HG03571 (cell line): ENCODE results near the gene NBPF11.
"Not testable (repeated sequence)": the region's sequence is repeated elsewhere in the genome, so short reads cannot be mapped to it uniquely, and the experiment has no call there.

Source experiments
- ATAC-seq: cut with Tn5 transposase; IDR thresholded peaks from one replicate; pipeline ENCODE4 v1.9.1; 2021; ENCODE audit not compliant: unreplicated experiment

Gene NBPF11

DNA sequence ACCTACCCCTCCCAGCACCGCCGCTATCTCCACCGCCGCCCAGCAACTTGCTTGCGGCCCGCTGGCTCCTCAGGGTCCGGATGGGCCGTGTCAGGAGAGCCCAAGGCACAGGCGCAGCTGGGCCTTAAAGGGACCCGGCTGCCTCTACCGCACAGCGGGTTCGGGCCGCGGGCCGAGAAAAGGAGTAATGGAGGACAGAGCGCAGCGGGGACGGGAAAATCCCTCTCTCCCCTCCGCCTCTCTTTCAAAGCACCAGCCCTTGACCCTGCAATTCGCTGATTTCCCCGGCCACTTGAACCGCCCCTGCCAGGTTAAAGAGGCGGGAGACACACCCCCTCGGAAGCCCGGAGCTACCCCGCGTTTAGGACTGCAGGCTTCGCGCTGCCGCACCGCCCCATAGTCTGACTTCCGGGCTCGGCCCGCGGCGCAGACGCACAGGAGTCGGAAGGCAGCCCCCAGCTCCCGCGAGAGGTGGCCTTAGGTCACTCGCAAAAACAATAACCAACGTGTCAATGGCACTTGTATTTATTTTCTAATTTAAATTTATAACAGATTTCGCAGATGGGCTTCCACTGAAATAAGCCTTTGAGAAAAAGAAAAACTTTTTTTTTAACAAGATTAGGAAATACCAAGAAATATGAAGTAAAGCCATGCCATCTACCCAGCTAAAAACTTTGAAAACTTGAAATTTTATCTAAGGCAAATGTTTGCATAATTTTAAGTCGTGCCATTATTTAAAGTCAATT is at the start of gene NBPF11:
Gene NBPF11, minus strand, starts transcription at position 371 of the 746 bp plus-strand sequence. CDS start 25,278 bp downstream, outside the sequence.
- peak; percentile 75 for ATAC-seq

DNA sequence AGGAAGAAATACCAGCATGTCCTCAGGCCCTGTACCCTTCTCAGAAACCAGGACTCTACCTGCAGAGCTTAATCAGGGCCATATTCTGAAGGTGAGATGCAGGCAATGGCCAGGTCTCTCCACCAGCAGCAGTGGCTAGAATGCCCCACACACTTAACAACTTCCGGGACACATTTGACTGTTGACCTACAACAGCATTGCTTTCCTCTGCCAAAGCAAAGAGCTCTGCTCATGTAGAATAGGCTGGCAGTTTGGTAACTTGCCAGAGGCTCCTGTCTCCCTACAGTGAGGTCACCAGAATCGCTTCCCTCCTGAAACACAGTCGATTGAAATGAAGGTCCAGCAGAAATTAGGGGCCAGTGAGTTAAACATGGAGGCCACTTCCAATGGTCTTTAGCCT is 45.3 kb upstream of the NBPF11 start:
- not testable (repeated sequence) for ATAC-seq

DNA sequence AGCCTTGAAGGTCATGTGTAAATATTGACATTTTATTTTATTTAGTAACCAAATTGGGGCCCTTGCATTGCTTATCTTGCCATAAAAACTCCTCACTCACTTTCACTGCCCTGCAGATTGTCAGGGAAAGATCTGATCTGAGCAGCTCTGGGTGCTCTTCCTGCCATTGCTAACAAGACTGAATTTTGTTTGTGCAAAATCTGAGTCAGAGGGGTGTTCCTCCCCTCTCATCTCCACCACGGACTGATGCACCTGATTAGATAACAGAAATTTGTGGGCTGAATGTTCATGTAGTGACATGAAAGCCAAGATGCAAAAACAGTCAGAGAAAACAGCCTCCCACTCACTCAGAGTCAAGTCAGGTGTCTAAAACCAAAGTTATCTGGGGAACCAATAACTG is 44.9 kb upstream of the NBPF11 start:
- ATAC-seq: not testable (repeated sequence)

- ATAC-seq: not testable (repeated sequence)
These were observed 43.0 kb upstream of the NBPF11 start for GRCh38 chr1:148195115-148195514.

GRCh38 chr1:148188768-148189167 is 36.7 kb upstream of the NBPF11 start:
- ATAC-seq: not testable (repeated sequence)

DNA sequence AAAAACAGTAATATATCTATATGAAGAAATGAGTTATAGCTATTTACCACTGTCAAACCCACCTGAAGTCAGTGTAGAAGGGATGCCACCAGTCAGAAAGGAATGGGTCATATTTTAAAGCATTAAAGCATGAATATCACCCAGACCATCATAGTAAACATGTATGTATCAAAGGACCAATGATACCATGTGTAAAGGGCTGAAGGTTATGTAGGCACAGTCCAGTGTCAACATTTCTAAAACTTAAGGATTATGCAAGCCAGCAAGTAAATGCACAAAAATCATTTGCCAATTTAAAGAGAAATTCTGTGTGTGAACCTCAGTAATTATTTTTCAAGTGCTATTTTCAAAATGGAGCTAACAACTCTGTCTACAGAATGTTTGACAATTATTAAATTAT is 26.6 kb upstream of the NBPF11 start:
- not testable (repeated sequence) for ATAC-seq

DNA sequence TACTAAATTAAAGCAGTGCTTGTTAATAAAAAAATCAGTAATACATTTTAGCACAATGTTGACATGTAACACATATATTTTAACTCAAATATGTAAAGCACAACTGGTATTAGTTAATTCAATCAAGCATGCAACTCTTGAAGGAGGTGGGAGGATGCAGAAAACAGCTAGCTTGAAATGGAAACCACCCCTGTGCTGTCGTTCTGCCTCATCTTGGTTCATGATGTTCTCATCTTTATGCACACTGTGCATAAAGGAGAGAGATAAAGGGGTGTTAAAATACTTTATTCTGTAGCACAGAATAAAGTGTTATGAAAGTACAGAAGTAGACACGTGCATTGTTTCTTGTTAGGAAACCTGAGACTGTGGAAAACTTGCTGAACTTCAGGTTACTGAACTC is 23.3 kb upstream of the NBPF11 start:
- not testable (repeated sequence) for ATAC-seq

DNA sequence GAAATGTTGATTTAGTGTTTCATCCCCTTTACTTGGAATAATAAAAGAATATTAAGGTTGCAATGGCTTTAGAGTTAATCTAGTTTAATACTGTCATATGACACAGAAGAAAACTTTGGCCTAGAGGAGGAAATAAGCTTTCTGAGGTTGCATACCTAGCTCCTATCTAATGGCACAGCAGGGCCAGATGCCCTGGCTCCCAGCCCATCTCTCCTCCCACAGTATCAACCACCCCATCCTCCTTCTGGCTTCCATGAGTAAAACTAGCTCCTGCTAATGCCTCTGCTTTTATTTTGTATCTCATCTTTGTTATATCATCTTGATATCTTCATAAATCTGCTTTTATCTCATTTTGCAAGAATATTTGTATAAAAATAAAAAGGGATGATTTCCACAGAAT is 19.9 kb upstream of the NBPF11 start:
- ATAC-seq: not testable (repeated sequence)

DNA sequence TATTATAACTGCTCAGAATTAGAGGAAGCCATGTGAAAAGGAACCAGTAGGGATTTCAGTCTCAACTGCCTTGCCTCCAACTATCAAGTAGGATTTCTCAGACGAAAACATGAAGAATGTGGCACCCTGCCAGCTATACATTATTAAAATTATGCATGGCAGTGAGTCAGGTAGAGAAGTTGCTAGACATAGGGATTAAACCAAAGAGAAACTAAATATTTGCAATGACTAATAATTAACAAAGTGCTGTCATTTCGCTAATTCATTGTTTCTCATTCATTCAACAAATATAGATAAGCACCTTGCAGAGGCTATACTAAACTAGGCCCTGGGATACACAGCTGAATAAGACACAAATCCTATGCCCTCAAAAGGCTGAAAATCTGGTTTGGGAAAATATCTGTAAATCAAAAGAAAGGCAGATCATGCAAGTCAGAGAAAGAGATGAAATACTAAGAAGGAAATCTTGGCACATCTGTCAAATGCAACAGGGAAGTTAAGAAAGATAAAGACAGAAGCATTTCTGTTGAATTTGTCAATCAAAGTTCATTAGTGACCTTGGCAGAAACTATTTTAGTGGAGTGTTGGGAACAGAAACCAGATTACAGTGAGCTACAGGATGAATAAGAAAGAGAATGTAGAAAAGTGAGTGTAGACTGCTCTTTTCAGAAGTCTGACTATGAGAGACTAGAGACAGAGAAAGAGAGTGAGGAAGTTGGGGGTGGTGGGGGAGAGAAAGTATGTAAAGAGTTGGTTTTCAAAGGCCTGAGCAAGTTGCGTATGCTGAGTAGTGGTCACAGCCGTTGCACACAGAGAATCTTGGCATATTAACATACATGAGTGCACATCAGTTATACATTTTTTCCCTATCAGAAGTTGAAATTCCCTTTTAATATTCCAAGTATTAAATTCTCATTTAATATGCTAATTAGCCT is 14.7 kb upstream of the NBPF11 start:
- ATAC-seq: no peak

DNA sequence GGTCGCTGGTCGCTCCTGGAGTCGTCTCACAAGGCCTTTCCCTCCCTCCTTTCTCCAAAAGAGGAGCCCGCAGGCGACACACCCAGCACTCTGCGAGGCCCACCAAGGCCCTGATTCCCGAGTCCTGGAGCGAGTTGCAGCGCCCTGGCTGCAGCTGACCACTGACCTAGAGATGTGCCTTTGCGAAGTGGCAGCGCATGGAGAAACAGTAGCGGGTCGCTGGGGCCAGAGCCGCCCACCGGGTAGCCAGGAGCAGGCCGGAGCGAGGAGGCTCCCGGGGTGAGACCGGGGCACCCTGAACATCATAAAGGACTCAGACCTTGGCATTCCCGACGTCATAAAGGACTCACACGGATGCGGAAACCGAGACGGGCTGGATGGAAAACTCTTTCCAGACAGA is 10.3 kb upstream of the NBPF11 start:
- no peak for ATAC-seq

DNA sequence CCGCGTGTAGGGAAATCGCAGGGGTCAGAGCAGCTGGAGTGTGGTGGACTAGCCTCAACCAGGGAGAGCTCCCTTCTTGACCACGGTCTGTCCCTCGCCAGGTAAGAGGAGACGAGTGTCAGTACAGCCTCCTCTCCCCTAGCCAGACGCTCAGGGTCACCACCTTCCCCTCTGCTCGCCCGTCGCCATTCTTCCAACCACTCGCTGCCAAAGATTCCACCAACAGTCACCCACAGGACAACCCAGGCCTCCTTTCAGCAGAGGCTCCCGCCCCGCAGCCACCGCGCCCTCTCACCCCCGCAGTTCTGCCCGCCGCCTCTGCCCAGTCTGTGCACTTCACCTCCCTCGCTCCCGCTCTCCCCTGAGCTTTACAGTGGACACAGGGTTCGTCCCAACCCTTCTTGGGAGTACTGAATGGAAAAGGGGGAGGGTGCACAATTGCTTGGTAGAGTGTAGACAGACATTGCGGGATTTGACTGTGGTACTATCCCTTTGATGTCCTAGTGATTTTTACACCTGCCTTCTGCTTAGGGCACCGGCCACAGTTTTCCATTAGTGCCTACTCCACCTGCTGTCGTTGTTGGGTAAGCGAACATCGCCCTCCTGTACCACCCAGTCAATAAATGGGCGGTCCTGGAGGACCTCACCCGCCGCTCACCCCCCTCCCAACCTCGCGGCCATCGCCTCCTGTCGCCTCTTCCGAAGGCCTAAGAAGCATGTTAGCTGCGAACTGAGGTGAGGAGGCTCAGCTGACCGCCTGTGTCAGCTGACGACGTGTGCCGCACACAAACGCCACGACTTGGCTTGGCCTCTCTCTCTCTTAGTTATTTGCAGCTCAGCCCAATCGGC is 9.2 kb upstream of the NBPF11 start:
- ATAC-seq: no peak

DNA sequence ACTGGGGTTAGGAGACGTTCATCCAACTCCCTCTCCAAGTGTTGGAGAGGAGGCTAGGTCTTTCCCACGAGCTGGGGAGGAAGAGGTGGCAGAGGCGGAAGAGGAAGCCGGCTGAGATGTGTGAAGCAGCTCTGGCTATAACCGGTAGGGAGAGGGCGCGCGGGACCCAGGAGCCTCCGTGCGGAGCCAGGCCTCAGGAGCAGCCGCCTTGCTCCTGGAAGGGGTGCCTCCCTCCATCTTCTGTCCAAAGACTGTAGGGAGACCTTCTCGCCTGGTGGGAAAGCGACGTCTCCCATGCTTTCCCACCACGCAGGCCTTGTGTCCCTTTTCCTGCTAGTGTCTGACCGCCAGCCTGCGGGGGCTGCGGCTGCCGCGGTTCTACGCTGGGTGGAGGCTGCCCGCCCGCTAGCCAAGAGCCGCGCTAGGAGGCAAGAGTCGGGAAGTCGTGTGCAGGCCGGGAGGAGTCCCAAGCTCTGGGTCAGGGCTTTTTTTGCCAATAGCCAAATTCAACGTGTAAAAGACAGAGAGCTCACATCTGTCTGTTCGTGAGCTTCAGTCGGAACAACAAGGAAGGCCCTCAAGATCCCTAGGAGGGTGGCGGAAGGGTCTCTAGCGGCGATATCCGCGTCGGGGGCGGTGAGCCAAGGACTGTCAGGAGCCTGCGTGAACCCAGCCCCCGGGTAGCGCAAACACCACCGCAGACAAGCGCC is 8.4 kb upstream of the NBPF11 start:
- ATAC-seq: no peak

DNA sequence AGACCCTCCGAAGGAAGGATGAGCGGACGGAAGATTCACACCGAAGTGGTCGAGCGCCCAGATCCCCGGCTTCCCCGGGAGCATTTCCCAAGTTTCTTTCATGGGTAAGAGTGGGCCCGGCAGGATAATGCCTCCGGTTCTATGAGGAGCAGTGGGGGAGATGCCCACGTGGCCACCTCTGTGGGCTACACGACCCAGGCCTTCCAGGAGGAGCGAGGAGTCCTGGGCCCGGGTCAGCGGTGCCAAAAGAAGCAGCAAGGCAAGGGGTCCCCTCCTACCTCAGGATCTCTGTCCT is 7.9 kb upstream of the NBPF11 start:
- no peak for ATAC-seq

DNA sequence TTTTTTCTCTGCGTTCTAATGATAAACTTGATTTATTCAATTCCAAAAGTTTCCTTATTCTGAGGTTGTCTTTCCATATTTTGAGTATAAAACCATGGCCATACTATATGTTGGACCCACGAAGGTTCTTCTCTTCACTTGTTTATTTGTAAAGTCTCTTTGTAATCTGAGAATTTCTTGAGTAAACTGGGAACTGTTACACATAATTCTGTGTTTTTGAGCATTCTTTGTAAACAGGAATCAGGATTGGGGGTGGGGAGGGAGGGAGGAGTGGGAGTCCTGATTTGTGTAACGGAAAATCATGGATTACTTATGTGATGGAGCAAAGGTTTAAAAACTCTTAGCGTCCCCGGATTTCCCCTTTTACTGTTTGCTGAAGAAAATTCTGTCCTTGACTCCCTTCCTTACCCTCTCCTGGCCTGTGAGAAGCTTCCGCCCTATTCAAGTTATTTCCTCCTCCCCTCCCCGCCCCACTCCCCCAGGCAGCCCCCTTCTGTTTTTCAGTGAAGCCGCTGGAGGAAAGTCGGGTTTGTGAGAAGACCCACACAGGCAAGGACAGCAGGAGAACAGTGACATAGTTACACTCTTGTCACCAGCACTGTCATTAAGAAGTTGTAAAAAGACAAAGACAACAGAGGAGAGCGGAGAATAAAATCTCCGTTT is 6.4 kb upstream of the NBPF11 start:
- ATAC-seq: no peak

DNA sequence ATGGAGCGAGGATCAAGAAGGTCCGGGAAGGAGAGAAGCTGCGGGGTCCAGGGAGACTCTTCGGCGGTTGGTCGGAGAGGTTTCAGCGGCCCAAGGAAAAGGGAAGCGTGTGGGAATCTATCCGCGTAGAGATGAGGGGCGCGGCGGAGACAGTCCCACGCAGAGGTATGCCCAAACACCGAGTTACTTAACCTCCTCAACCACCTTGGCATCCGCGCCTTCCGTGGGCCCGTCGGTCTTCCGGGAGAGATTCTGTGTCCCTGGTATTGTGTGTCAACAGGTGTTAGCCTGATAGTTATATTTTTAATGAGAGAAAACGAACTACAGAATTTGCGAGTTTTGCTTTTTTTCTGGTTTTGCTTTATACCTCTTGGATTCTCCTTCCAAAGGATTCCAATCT is 5.7 kb upstream of the NBPF11 start:
- not testable (repeated sequence) for ATAC-seq

- ATAC-seq: peak; percentile 32
These were observed 3.6 kb upstream of the NBPF11 start for GRCh38 chr1:148155494-148156275.

DNA sequence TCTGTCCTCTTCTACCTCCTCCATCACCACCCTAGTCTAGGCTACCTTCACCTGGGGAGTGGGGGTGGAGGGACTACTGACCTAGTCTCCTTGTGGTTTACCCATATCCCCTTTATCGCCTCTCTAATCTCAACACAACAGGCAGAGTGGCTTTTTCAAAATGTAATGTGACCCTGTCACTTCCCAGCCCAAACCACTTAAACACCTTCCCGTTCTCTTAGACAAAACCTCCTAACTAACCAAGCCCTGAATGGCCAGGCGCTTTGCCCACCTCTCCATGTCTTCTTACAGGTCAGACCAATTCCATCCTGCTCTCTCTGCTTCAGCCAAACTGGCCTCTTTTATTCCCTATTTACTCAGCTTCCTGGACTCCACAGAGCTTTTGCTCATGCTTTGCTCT is 714 bp upstream of the NBPF11 start:
- ATAC-seq: not testable (repeated sequence)

GRCh38 chr1:148151371-148151819 is 686 bp downstream of the NBPF11 start:
- ATAC-seq: peak; percentile 20

GRCh38 chr1:148150945-148151344 is 1.1 kb downstream of the NBPF11 start:
- peak; percentile 36 for ATAC-seq
